Measurements from ENCODE around the gene ABO. TPM values are rescaled to one million over a fixed set of nuclear protein-coding genes. Genes with fewer than 3 reads are reported as not detected.
"Not testable (repeated sequence)": the region's sequence is repeated elsewhere in the genome, so short reads cannot be mapped to it uniquely, and the experiment has no call there.

Gene ABO
- total RNA-seq, 1 donor from 2014 or later = 2.3 TPM

- intact Hi-C loops (cut with micrococcal nuclease) = no loop called here
Measured at GRCh38 chr9:133227242-133227860, 47.6 kb downstream of the ABO start.

DNA sequence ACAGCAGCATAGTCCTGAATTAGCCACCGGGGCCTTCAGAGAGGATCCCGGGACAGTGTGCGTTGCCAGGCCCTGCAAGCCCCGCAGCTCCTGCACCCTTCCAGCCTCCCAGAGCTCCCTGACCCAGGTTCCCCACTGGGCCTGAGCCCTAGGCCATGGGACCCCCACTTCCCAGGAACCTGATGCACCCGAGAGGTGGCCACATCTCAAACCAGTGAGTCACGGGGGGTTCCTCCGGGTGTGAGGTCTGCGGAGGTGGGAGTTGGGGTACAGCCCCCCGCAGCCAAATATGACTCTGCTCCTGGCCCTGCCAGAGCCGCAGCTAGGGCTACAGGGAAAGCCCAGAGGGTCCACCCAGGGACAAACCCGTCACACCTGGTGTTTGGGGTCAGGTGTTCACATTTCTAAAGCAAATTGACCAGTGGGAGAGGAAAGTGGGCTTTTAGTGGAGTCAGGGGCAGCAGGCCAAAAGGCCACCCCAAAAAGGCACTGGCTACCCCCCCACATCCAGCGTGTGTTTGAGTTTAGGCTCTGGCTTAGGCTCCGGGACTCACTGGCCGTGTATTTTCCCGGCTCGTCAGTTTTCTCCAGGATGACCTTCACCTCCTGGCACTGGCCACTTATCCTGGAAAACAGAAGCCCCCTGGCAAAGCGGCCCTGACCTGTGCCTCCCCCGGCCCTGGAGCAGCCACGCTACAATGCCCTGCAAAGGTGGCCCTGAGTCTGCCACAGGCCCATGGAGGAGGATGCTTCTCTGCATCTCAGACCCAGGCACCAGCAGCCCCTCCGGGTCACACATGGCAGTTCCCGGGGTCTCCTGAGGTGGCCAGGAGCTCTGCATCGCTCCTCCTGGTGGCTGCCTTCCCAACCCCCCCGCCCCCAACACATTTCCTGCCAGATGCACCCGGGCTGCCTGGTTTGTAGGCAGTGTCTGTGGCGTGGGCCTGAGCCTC is 48.5 kb downstream of the ABO start:
- H3K4me3 ChIP-seq = no peak overlapping the region
- intact Hi-C loops (cut with micrococcal nuclease) = no loop called here
- H3K36me3 ChIP-seq = no peaks in the 10 kb centered on the region
- no peaks in the 10 kb centered on the region for H3K9me3 ChIP-seq (replicated peaks)
- DNase-seq = no peak
- no peak for TF ChIP-seq CTCF (IDR thresholded peaks at IDR 0.05; ENCODE audit: borderline replicate concordance)
- H3K4me1 ChIP-seq = peaks cover 7% of the 10 kb centered on the region
- H3K27me3 ChIP-seq (ENCODE audit: low read depth) = peaks cover 32% of the 10 kb centered on the region
- peak overlapping the region; percentile 38 for H3K27ac ChIP-seq (replicated peaks)

More at GRCh38 chr9:133227242-133227860, 47.6 kb downstream of the ABO start:
- Histone ChIP-seq H3K27ac (replicated peaks) (no peak overlapping the region), H3K36me3 (no peaks in the 10 kb centered on the region), H3K4me3 (no peak overlapping the region), H3K9me3 (replicated peaks) (no peaks in the 10 kb centered on the region), H3K27me3 (ENCODE audit: low read depth) (peaks cover 32% of the 10 kb centered on the region), H3K4me1 (peaks cover 7% of the 10 kb centered on the region)
- DNase-seq = no peak
- no peak for TF ChIP-seq CTCF (IDR thresholded peaks at IDR 0.05; ENCODE audit: borderline replicate concordance)

GRCh38 chr9:133225171-133226011 is 49.6 kb downstream of the ABO start:
- DNase-seq = peak; percentile 50
- no peaks in the 10 kb centered on the region for H3K9me3 ChIP-seq (replicated peaks)
- peaks cover 37% of the 10 kb centered on the region for H3K27me3 ChIP-seq (ENCODE audit: low read depth)
- peak overlapping the region; percentile 48 for H3K27ac ChIP-seq (replicated peaks)
- H3K4me3 ChIP-seq = no peak overlapping the region
- TF ChIP-seq CTCF (IDR thresholded peaks at IDR 0.05; ENCODE audit: borderline replicate concordance) = no peak
- no peaks in the 10 kb centered on the region for H3K36me3 ChIP-seq
- H3K4me1 ChIP-seq = peaks cover 7% of the 10 kb centered on the region
- intact Hi-C loops (cut with micrococcal nuclease) = no loop called here

DNA sequence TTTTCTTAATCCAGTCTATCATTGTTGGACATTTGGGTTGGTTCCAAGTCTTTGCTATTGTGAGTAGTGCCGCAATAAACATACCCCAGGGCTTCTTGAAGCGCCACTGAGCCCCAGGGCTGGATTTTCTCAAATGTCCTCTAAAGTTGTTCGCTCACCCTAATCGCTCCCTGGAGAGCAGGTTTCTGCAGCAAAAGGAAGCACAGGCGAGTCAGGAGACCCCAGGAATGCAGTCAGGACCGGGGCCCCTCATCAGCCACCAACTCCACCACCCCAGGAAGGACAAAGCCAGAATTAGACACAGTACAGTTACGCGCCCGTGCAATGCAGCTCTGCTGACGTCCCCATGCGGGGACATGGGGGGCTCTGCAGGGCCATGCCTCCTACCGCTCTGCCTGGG is 50.2 kb downstream of the ABO start:
- peaks cover 37% of the 10 kb centered on the region for H3K27me3 ChIP-seq (ENCODE audit: low read depth)
- TF ChIP-seq CTCF (IDR thresholded peaks at IDR 0.05; ENCODE audit: borderline replicate concordance) = no peak
- H3K4me3 ChIP-seq = no peak overlapping the region
- H3K4me1 ChIP-seq = peaks cover 7% of the 10 kb centered on the region
- DNase-seq = no peak
- intact Hi-C loops (cut with micrococcal nuclease) = no loop called here
- no peaks in the 10 kb centered on the region for H3K36me3 ChIP-seq
- H3K9me3 ChIP-seq (replicated peaks) = no peaks in the 10 kb centered on the region
- peak overlapping the region; percentile 48 for H3K27ac ChIP-seq (replicated peaks)

GRCh38 chr9:133223159-133223756 is 51.7 kb downstream of the ABO start:
- H3K4me3 ChIP-seq = peak overlapping the region; percentile 45
- intact Hi-C loops (cut with micrococcal nuclease); H3K9me3 ChIP-seq (replicated peaks); H3K36me3 ChIP-seq; H3K4me1 ChIP-seq: not testable (repeated sequence)
- peaks cover 49% of the 10 kb centered on the region for H3K27me3 ChIP-seq (ENCODE audit: low read depth)
- H3K27ac ChIP-seq (replicated peaks) = peak overlapping the region; percentile 77
- peak; percentile 78 for DNase-seq

GRCh38 chr9:133221994-133222393 is 53.0 kb downstream of the ABO start:
- DNase-seq; H3K4me1 ChIP-seq; H3K36me3 ChIP-seq; intact Hi-C loops (cut with micrococcal nuclease); H3K9me3 ChIP-seq (replicated peaks): not testable (repeated sequence)
- peaks cover 45% of the 10 kb centered on the region for H3K27me3 ChIP-seq (ENCODE audit: low read depth)
- H3K4me3 ChIP-seq = peak overlapping the region; percentile 45
- peak overlapping the region; percentile 77 for H3K27ac ChIP-seq (replicated peaks)

All from left ventricle myocardium inferior (tissue), 1 donor.